ENCODE data around the gene ALG2.

The ALG2 gene

GRCh38 chr9:99169982-99170761 is 51.6 kb downstream of the ALG2 start:
- intact Hi-C loops (cut with DNase I; ENCODE audit: low total_unique reads), result loop anchor here (10.0 kb wide), 1 partner anchor 845 kb away; no protein-coding TSS in a partner anchor
- Histone ChIP-seq H3K4me1 (no peaks in the 10 kb centered on the region), H3K27me3 (peaks cover 0 to 8% of the 10 kb centered on the region in 2 donors), H3K4me3 (no peak overlapping the region), H3K9me3 (no peaks in the 10 kb centered on the region), H3K27ac (no peak overlapping the region), H3K36me3 (no peaks in the 10 kb centered on the region)
- no peak for DNase-seq
- no peak for TF ChIP-seq CTCF (IDR thresholded peaks at IDR 0.05)

GRCh38 chr9:99169086-99169485 is 52.7 kb downstream of the ALG2 start:
- H3K36me3 ChIP-seq, result no peaks in the 10 kb centered on the region
- TF ChIP-seq CTCF (IDR thresholded peaks at IDR 0.05), result no peak
- no peak overlapping the region for H3K27ac ChIP-seq
- H3K27me3 ChIP-seq, result peaks cover 0 to 8% of the 10 kb centered on the region in 2 donors
- H3K4me1 ChIP-seq, result peaks cover 0 to 6% (median 2%) of the 10 kb centered on the region in 4 donors
- no peak overlapping the region for H3K4me3 ChIP-seq
- intact Hi-C loops (cut with DNase I; ENCODE audit: low total_unique reads), result loop anchor here (10.0 kb wide), 1 partner anchor 846 kb away; no protein-coding TSS in a partner anchor
- no peaks in the 10 kb centered on the region for H3K9me3 ChIP-seq
- DNase-seq, result no peak

GRCh38 chr9:99167694-99168093 is 54.0 kb downstream of the ALG2 start:
- Histone ChIP-seq H3K36me3 (no peaks in the 10 kb centered on the region), H3K27ac (no peak overlapping the region), H3K9me3 (no peaks in the 10 kb centered on the region), H3K27me3 (peaks cover 0 to 8% of the 10 kb centered on the region in 2 donors), H3K4me1 (peaks cover 0 to 17% (median 6%) of the 10 kb centered on the region in 4 donors), H3K4me3 (no peak overlapping the region)
- no peak for DNase-seq
- TF ChIP-seq CTCF (IDR thresholded peaks at IDR 0.05), result no peak
- intact Hi-C loops (cut with DNase I; ENCODE audit: low total_unique reads), result loop anchor here (10.0 kb wide), 1 partner anchor 847 kb away; no protein-coding TSS in a partner anchor

- TF ChIP-seq CTCF (IDR thresholded peaks at IDR 0.05), result no peak
- H3K4me3 ChIP-seq, result no peak overlapping the region
- intact Hi-C loops (cut with DNase I; ENCODE audit: low total_unique reads), result loop anchor here (10.0 kb wide), 1 partner anchor 848 kb away; no protein-coding TSS in a partner anchor
- peaks cover 0 to 8% of the 10 kb centered on the region in 2 donors for H3K27me3 ChIP-seq
- H3K36me3 ChIP-seq, result no peaks in the 10 kb centered on the region
- H3K27ac ChIP-seq, result no peak overlapping the region
- peaks cover 0 to 23% (median 11%) of the 10 kb centered on the region in 4 donors for H3K4me1 ChIP-seq
- H3K9me3 ChIP-seq, result no peaks in the 10 kb centered on the region
- DNase-seq, result no peak
These were observed 54.6 kb downstream of the ALG2 start for GRCh38 chr9:99167119-99167518.

Measured in tibial artery (tissue), 4 donors.